AG04450 (cell line): ENCODE data around the gene INO80D. TPM values are rescaled to one million over a fixed set of nuclear protein-coding genes. Genes with fewer than 3 reads are reported as not detected.

Source experiments
- CTCF ChIA-PET: fragments of 300-600, 350-600 bp; formaldehyde crosslinking; extraction: SDS; loops from one replicate; lab custom pipeline; 2022; ENCODE audit warnings: antibody characterized with exemption, inconsistent platforms; lab: Charles Lee
- POLR2A ChIA-PET: fragments of 350-600 bp; formaldehyde crosslinking; extraction: SDS; loops from one replicate; lab custom pipeline; 2021; ENCODE audit warnings: antibody characterized with exemption, inconsistent platforms; lab: Yijun Ruan, JAX
- DNase-seq: peaks from one replicate; pipeline ENCODE4 v3.0.0-alpha.2; 2011; ENCODE audit warnings: low read depth, low spot score
- H3K27ac ChIP-seq: one replicate; pipeline ENCODE4 v1.5.1; 2012; ENCODE audit warnings: low read depth, low read length, control low read depth
- H3K27me3 ChIP-seq: one replicate; pipeline ENCODE4 v1.6.0; 2012; ENCODE audit warnings: low read length; ENCODE audit not compliant: control insufficient read depth, insufficient read depth
- H3K4me3 ChIP-seq: 2 replicates; pipeline ENCODE4 v1.5.1; 2011; ENCODE audit warnings: mild to moderate bottlenecking, low read depth, low read length, control low read depth
- H3K9me3 ChIP-seq: 2 replicates; pipeline ENCODE4 v1.5.1; 2012; ENCODE audit warnings: low read length; ENCODE audit not compliant: control insufficient read depth, insufficient read depth
- CTCF ChIP-seq: IDR thresholded peaks from 2 replicates; pipeline ENCODE4 v1.5.1; 2011; ENCODE audit warnings: low read depth, low read length, control low read depth, inconsistent platforms
- polyA plus RNA-seq: library from polyadenylated mRNA; depleted of rRNA; stranded (reverse); fragments of >200 nt; gene quantifications from 2 replicates; pipeline ENCODE4 v1.2.3, GENCODE V29; 2011

Gene INO80D
- polyA plus RNA-seq, 1 experiment, result 3.4 TPM

DNA sequence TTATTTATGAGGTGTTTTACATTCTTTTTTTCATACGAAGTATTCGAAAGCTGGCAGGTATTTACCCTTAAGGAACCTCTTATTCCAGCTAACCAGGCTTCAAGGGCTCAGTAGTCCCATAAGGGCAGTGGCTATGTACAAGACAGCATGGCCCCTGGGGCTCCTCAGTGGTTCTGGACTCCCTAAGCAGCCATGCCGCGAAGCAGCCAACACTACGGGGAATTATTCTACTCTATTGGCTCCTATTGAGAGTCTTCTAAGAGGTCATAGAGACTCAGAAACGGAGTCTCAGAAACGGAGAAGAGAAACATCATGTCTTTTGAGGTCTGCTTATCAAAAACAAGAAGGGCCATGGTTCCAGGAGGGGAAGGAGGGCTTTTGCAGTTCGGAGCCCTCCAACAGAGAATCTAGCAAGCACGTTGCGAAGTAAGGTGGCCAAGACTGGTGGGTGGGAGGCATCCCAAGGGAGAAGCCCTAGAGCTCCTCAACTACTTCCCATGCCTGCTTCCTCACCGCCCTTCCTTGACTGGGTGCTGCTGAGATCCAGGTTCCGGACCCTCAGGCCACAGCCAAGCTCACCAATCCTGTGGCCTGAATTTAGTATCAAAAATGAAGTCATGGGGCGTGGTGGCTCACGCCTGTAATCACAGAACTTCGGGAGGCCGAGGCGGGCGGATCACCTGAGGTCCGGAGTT, 109.7 kb downstream of the INO80D start:
- POLR2A ChIA-PET, result no interaction called here
- CTCF ChIA-PET, result no interaction called here
- DNase-seq, result no peak
- Histone ChIP-seq H3K27ac (no peak overlapping the region), H3K4me3 (no peak overlapping the region), H3K27me3 (peaks cover 8% of the 10 kb centered on the region), H3K9me3 (peaks cover 6% of the 10 kb centered on the region; the same call in 1 of the 2 replicates)
- no peak for TF ChIP-seq CTCF

GRCh38 chr2:205975082-205975949, 110.7 kb downstream of the INO80D start:
- Histone ChIP-seq H3K27ac (no peak overlapping the region), H3K4me3 (no peak overlapping the region), H3K27me3 (peaks cover 16% of the 10 kb centered on the region), H3K9me3 (peaks cover 6% of the 10 kb centered on the region; the same call in 1 of the 2 replicates)
- POLR2A ChIA-PET, result no interaction called here
- no peak for DNase-seq
- CTCF ChIA-PET, result no interaction called here
- no peak for TF ChIP-seq CTCF

GRCh38 chr2:205972113-205972512, 113.9 kb downstream of the INO80D start:
- peaks cover 2% of the 10 kb centered on the region; the same call in 1 of the 2 replicates for H3K9me3 ChIP-seq
- POLR2A ChIA-PET, result interaction anchor here (0.6 kb wide), 1 partner anchor 116 kb away, joined by 3 read pairs; no protein-coding TSS in a partner anchor
- CTCF ChIA-PET, result interaction anchor here (2.4 kb wide), 1 partner anchor 24 kb away, joined by 16 read pairs; no protein-coding TSS in a partner anchor
- TF ChIP-seq CTCF, result no peak
- peaks cover 17% of the 10 kb centered on the region for H3K27me3 ChIP-seq
- H3K4me3 ChIP-seq, result no peak overlapping the region
- no peak overlapping the region for H3K27ac ChIP-seq
- no peak for DNase-seq

DNA sequence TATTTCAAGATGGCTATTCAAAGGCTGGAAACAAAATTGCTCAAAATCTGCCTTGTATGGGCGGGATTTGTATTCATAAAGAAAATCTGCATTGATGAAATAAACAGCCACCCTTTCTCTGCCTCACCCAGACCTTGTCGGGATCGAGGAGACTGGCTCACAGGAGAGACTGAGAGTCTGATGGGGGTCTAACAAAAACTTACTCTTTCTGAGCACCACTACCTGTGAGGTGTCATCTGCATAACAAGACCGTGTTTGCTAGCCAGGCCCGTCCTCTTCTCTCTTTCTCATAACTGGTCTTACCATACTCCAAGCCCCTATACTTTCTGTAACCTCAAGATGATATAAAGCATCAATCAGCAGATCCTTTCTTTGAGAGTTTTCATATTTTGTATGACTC, 115.6 kb downstream of the INO80D start:
- Histone ChIP-seq H3K27me3 (peaks cover 13% of the 10 kb centered on the region), H3K9me3 (no peaks in the 10 kb centered on the region), H3K27ac (no peak overlapping the region), H3K4me3 (no peak overlapping the region)
- no peak for TF ChIP-seq CTCF
- CTCF ChIA-PET, result interaction anchor here (0.6 to 2.4 kb wide), 2 partner anchors 14 to 22 kb away, joined by 4 to 16 read pairs; no protein-coding TSS in a partner anchor
- DNase-seq, result no peak
- POLR2A ChIA-PET, result no interaction called here
